ENCODE data around the gene MPI. TPM values are rescaled to one million over a fixed set of nuclear protein-coding genes. Genes with fewer than 3 reads are reported as not detected.
A peak's percentile ranks its signal among the peaks of the same experiment; 100 is the strongest.

Gene MPI
- total and polyA plus RNA-seq, 2 donors, result 33.6 to 37.4 TPM

DNA sequence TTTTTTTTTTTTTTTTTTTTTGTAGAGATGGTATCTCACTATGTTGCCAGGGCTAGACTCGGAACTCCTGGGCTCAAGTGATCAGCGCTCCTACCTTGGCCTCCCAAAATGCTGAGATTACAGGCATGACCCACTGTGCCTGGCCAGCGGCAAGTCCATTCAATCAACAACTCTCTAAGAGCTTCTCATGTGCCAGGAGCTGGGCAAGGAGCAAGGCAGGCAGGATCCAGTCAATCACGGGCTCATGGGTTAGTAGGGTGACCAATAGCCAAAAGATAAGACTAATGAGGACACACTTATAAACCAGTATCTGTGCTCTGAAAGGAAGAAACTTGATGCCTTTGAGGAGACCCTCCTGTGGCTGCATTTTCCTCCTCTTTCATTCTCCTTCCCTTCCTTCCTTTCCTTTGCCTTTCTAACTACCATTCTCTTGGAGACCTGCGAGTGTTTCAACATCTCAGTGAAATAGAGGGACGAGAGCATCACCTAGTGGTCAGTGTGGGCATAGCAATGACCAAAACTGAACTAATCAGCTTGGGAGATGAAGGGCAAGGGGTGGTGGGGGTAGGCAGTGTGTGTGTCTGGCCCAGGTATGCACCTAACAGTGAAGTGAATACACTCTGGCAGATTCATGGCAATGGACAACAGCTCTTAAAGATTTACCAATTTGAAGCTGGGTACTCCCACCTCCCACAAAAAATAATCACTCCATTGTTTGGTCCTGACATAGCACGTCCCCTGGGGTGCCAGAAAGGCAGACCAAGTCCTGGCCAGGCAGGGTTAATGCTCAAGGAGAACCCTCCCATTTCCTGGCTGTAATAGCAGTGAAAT is 60.5 kb downstream of the MPI start:
- Histone ChIP-seq H3K4me3 (ENCODE audit: low read depth, low read length) (no peak overlapping the region), H3K4me1 (ENCODE audit: insufficient read depth) (no peaks in the 10 kb centered on the region), H3K36me3 (ENCODE audit: insufficient read depth) (no peaks in the 10 kb centered on the region), H3K27ac (ENCODE audit: low read depth) (no peak overlapping the region)
- peak; percentile 79 for DNase-seq (ENCODE audit: extremely low spot score)
- 47% methylated on average over 7 of the region's 7 CpGs for WGBS

DNA sequence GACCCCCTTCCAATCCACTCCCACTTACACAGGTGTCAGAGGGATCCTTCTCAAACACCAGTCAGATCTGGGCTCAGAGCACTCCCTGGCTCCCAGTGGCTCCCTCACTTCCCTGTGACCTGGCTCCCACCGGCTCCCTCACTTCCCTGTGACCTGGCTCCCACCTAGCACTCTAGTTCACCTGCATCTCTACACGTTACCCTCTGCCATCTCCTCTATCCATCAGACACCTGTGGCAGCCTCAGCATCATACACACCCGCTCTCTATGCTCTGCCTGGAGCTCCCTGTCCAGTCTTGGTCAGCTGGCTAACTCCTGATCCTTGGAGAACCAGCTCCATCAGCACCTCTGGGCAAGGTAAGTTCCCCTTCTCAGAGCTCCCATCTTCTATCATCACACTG is 61.2 kb downstream of the MPI start:
- Histone ChIP-seq H3K4me1 (ENCODE audit: insufficient read depth) (no peaks in the 10 kb centered on the region), H3K27ac (ENCODE audit: low read depth) (no peak overlapping the region), H3K36me3 (ENCODE audit: insufficient read depth) (no peaks in the 10 kb centered on the region), H3K4me3 (ENCODE audit: low read depth, low read length) (no peak overlapping the region)
- DNase-seq (ENCODE audit: extremely low spot score), result no peak
- 68% methylated on average over 3 of the region's 3 CpGs for WGBS

Small RNAs within 50 kb of the gene (small RNA-seq; reads per million reads assigned to genes)
- 0.24 reads per million for gene MIR6882

Other genes starting within 250 kb of the MPI start
- 16.0 TPM for gene EDC3, start 194.0 kb upstream of the MPI start, total RNA-seq
- gene EDC3, start 194.0 kb upstream of the MPI start, polyA plus RNA-seq, result 20.8 TPM
- 0.26 TPM for gene CYP1A1, start 164.5 kb upstream of the MPI start, total RNA-seq
- gene CYP1A1, start 164.5 kb upstream of the MPI start, polyA plus RNA-seq, result 7.3 TPM
- not detected for gene CYP1A2, start 141.2 kb upstream of the MPI start, total RNA-seq
- gene CYP1A2, start 141.2 kb upstream of the MPI start, polyA plus RNA-seq, result not detected
- 17.8 TPM for gene CSK, start 108.0 kb upstream of the MPI start, total RNA-seq
- 30.7 TPM for gene CSK, start 108.0 kb upstream of the MPI start, polyA plus RNA-seq
- gene LMAN1L, start 77.2 kb upstream of the MPI start, total RNA-seq, result 0.85 TPM
- 0.33 TPM for gene LMAN1L, start 77.2 kb upstream of the MPI start, polyA plus RNA-seq
- not detected for gene CPLX3, start 63.4 kb upstream of the MPI start, total RNA-seq
- 0.22 TPM for gene CPLX3, start 63.4 kb upstream of the MPI start, polyA plus RNA-seq
- 16.1 TPM for gene ULK3, start 46.9 kb upstream of the MPI start, total RNA-seq
- 25.1 TPM for gene ULK3, start 46.9 kb upstream of the MPI start, polyA plus RNA-seq
- gene SCAMP2, start 16.7 kb upstream of the MPI start, total RNA-seq, result 22.4 TPM
- 46.3 TPM for gene SCAMP2, start 16.7 kb upstream of the MPI start, polyA plus RNA-seq
- gene FAM219B, start 16.8 kb downstream of the MPI start, total RNA-seq, result 52.0 TPM
- 62.3 TPM for gene FAM219B, start 16.8 kb downstream of the MPI start, polyA plus RNA-seq
- gene COX5A, start 48.0 kb downstream of the MPI start, total RNA-seq, result 43.6 TPM
- gene COX5A, start 48.0 kb downstream of the MPI start, polyA plus RNA-seq, result 259 TPM
- gene RPP25, start 66.7 kb downstream of the MPI start, total RNA-seq, result 5.2 TPM
- gene RPP25, start 66.7 kb downstream of the MPI start, polyA plus RNA-seq, result 13.5 TPM
- 6.9 TPM for gene SCAMP5, start 105.5 kb downstream of the MPI start, total RNA-seq
- 19.4 TPM for gene SCAMP5, start 105.5 kb downstream of the MPI start, polyA plus RNA-seq
- gene PPCDC, start 133.5 kb downstream of the MPI start, total RNA-seq, result 12.8 TPM
- 13.6 TPM for gene PPCDC, start 133.5 kb downstream of the MPI start, polyA plus RNA-seq